Heart left ventricle (tissue), 13 donors: ENCODE results near the gene OCEL1.

Source experiments
- CTCF ChIP-seq, 12 donors: fragments of 200-600 bp; sonication (generic) in 4 of 12; IDR thresholded peaks; one replicate each; pipeline versions ENCODE4 v1.5.0 to v1.8.0; 2018 to 2022; ENCODE audit warnings: antibody characterized with exemption in 12 of 12, mild to moderate bottlenecking in 5 of 12
- POLR2A ChIP-seq, 2 donors: fragments of 450-650 bp; IDR thresholded peaks; one replicate each; pipeline ENCODE4 v1.6.1; 2017; ENCODE audit warnings: antibody characterized with exemption in 2 of 2, mild to moderate bottlenecking in 2 of 2, moderate library complexity in 2 of 2
- donor health status: ischemic (EF 13 %, LVEDD 7.1; RV severe dilation, severe dysfunction).
- donor health status: DM: no; HTN: yes; CAD: no.
- donor health status: DM: no; HTN: no; CAD: no.
- donor health status: ischemic (EF 25% LVEDD 6.9; RV normal size, moderate dysfunction).
- donor health status: ischemic (EF 25% LVEDD 5.7; RV mildly dilated, moderate dysfunction).
- donor health status: ischemic (EF 35%, LVEDD 5.7; RV mildly dilated, moderate dysfunction).
- donor health status: nonischemic (EF 11% LVEDD 7.7; RV severe dilation, severe dysfunction).
- donor health status: DM: yes; HTN: yes; CAD: no.
- donor health status: PGD.
- donor health status: ischemic (EF 29% LVEDD 5.4; RV normal size, mild dysfunction).
- donor health status: nonischemic (EF 23%, LVEDD 6.1; RV moderate dilation, normal function).

- TF ChIP-seq POLR2A (IDR thresholded peaks at IDR 0.05) (no peak), CTCF (IDR thresholded peaks at IDR 0.05) (peak; percentile 78 to 92 (median 88))
These were observed 34.9 kb downstream of the OCEL1 start for GRCh38 chr19:17260842-17261325.
